Liver (tissue), 9 donors: ENCODE measurements around the gene MCF2L2. TPM values are rescaled to one million over a fixed set of nuclear protein-coding genes. Genes with fewer than 3 reads are reported as not detected.

Experiments
- DNase-seq: peaks from one replicate; pipeline ENCODE4 v3.0.0-alpha.2; 2017; ENCODE audit warnings: low spot score
- H3K27ac ChIP-seq, 2 donors: one replicate each; pipeline ENCODE4 v1.7.0; 2013; ENCODE audit warnings: inconsistent platforms in 2 of 2, low read length in 2 of 2, control low read depth in 1 of 2, low read depth in 1 of 2, mild to moderate bottlenecking in 1 of 2
- H3K27me3 ChIP-seq, 4 donors: one replicate each; pipeline versions ENCODE4 v1.6.1 to v1.7.0; 2013; ENCODE audit warnings: low read length in 3 of 4, inconsistent platforms in 1 of 4, mild to moderate bottlenecking in 1 of 4, moderate library complexity in 1 of 4; ENCODE audit not compliant: control insufficient read depth in 4 of 4, insufficient read depth in 4 of 4
- H3K36me3 ChIP-seq, 4 donors: one replicate each; pipeline versions ENCODE4 v1.6.1 to v1.7.0; 2013; ENCODE audit warnings: low read length in 3 of 4, mild to moderate bottlenecking in 3 of 4, low read depth in 1 of 4, moderate library complexity in 1 of 4; ENCODE audit not compliant: control insufficient read depth in 4 of 4, insufficient read depth in 3 of 4
- H3K4me1 ChIP-seq, 4 donors: one replicate each; pipeline versions ENCODE4 v1.6.1 to v1.7.0; 2013; ENCODE audit warnings: low read length in 3 of 4, mild to moderate bottlenecking in 3 of 4, moderate library complexity in 1 of 4; ENCODE audit not compliant: control insufficient read depth in 4 of 4, insufficient read depth in 4 of 4
- H3K4me3 ChIP-seq, 3 donors: one replicate each; pipeline versions ENCODE4 v1.6.1 to v1.7.0; 2013; ENCODE audit warnings: low read length in 3 of 3, control low read depth in 1 of 3, low read depth in 1 of 3, mild to moderate bottlenecking in 1 of 3
- H3K9ac ChIP-seq, 2 donors: one replicate each; pipeline ENCODE4 v1.7.0; 2013; ENCODE audit warnings: low read length in 2 of 2, mild to moderate bottlenecking in 2 of 2, moderate library complexity in 2 of 2, control low read depth in 1 of 2, low read depth in 1 of 2
- H3K9me3 ChIP-seq, 4 donors: one replicate each; pipeline versions ENCODE4 v1.6.1 to v1.7.0; 2013; ENCODE audit warnings: low read length in 3 of 4; ENCODE audit not compliant: control insufficient read depth in 4 of 4
- ATF3 ChIP-seq: IDR thresholded peaks from 2 replicates; pipeline ENCODE4 v1.6.1; 2016; ENCODE audit warnings: antibody characterized with exemption
- EGR1 ChIP-seq, 2 donors: IDR thresholded peaks; 2 replicates each; pipeline ENCODE4 v1.6.1; 2016 to 2018; ENCODE audit warnings: antibody characterized with exemption in 2 of 2, low read depth in 2 of 2
- FOXA1 ChIP-seq: IDR thresholded peaks from 2 replicates; pipeline ENCODE4 v1.6.1; 2016; ENCODE audit warnings: antibody characterized with exemption
- FOXA2 ChIP-seq: IDR thresholded peaks from 2 replicates; pipeline ENCODE4 v1.6.1; 2016; ENCODE audit warnings: antibody characterized with exemption
- GABPA ChIP-seq, 2 donors: IDR thresholded peaks in 1 of 2; conservative IDR thresholded peaks in 1 of 2; 2 replicates each; pipeline ENCODE4 v1.6.1; 2016; ENCODE audit warnings: antibody characterized with exemption in 2 of 2, mild to moderate bottlenecking in 1 of 2, moderate library complexity in 1 of 2
- HNF4A ChIP-seq, 2 donors: conservative IDR thresholded peaks; 2 replicates each; pipeline ENCODE4 v1.6.1; 2016; ENCODE audit warnings: antibody characterized with exemption in 2 of 2, mild to moderate bottlenecking in 2 of 2
- HNF4G ChIP-seq: IDR thresholded peaks from 2 replicates; pipeline ENCODE4 v1.6.1; 2016; ENCODE audit warnings: antibody characterized with exemption
- JUND ChIP-seq, 2 donors: IDR thresholded peaks; 2 replicates each; pipeline ENCODE4 v1.6.1; 2016; ENCODE audit warnings: antibody characterized with exemption in 2 of 2
- NR2F2 ChIP-seq: IDR thresholded peaks from 2 replicates; pipeline ENCODE4 v1.6.1; 2016; ENCODE audit warnings: antibody characterized with exemption
- RAD21 ChIP-seq, 2 donors: IDR thresholded peaks; 2 replicates each; pipeline ENCODE4 v1.6.1; 2016; ENCODE audit warnings: antibody characterized with exemption in 2 of 2, mild to moderate bottlenecking in 2 of 2
- REST ChIP-seq: IDR thresholded peaks from 2 replicates; pipeline ENCODE4 v1.6.1; 2016; ENCODE audit warnings: antibody characterized with exemption, mild to moderate bottlenecking
- RXRA ChIP-seq, 2 donors: IDR thresholded peaks; 2 replicates each; pipeline ENCODE4 v1.6.1; 2017 to 2018; ENCODE audit warnings: antibody characterized with exemption in 2 of 2, mild to moderate bottlenecking in 1 of 2
- SP1 ChIP-seq: IDR thresholded peaks from 2 replicates; pipeline ENCODE4 v1.6.1; 2018; ENCODE audit warnings: antibody characterized with exemption, mild to moderate bottlenecking
- TAF1 ChIP-seq: conservative IDR thresholded peaks from 2 replicates; pipeline ENCODE4 v1.6.1; 2016; ENCODE audit warnings: antibody characterized with exemption, mild to moderate bottlenecking
- YY1 ChIP-seq: IDR thresholded peaks from 2 replicates; pipeline ENCODE4 v1.6.1; 2016; ENCODE audit warnings: antibody characterized with exemption, mild to moderate bottlenecking
- WGBS: extraction: QIAGEN DNeasy Blood & Tissue Kit; methylation state at CpG from one replicate; pipeline ENCODE4 v1.1.7; 2013; 5-methylcytosine and 5-hydroxymethylcytosine counted together
- polyA plus RNA-seq, 2 donors: library from polyadenylated mRNA; stranded (reverse) in 1 of 2; unstranded in 1 of 2; fragments of 200-250 nt in 1 of 2; fragments of >200 nt in 1 of 2; fragmentation: Nextera tagmentation in 1 of 2; extraction: Ambion mirVana in 1 of 2; gene quantifications; one replicate each; pipeline versions ENCODE4 v1.2.1 to v1.2.3, GENCODE V29; 2013 to 2015
- total RNA-seq, 2 donors: library from RNA; depleted of rRNA; stranded (reverse); fragments of >200 nt; gene quantifications; one replicate each; pipeline ENCODE4 v1.2.3, GENCODE V29; 2014
- TF ChIP-seq, protein P1 (sequence below): fragments of 150-350 bp; IDR thresholded peaks from 2 replicates; pipeline ENCODE4 v1.5.1; 2017; ENCODE audit warnings: improper control_type of control experiment, low read depth, low read length; ENCODE audit not compliant: missing input control
- TF ChIP-seq, protein P2 (sequence below): IDR thresholded peaks from 2 replicates; pipeline ENCODE4 v1.6.1; 2016; ENCODE audit warnings: antibody characterized with exemption
- TF ChIP-seq, protein P3 (sequence below): IDR thresholded peaks from 2 replicates; pipeline ENCODE4 v1.6.1; 2016; ENCODE audit warnings: antibody characterized with exemption
- donor health status: healthy.
- donor health status: healthy.
- donor health status: healthy.
- donor health status: healthy.
- donor health status: healthy.

Gene MCF2L2
- total and polyA plus RNA-seq, 4 donors, result 0.02 to 0.47 (median 0.17) TPM; not detected in 1

DNA sequence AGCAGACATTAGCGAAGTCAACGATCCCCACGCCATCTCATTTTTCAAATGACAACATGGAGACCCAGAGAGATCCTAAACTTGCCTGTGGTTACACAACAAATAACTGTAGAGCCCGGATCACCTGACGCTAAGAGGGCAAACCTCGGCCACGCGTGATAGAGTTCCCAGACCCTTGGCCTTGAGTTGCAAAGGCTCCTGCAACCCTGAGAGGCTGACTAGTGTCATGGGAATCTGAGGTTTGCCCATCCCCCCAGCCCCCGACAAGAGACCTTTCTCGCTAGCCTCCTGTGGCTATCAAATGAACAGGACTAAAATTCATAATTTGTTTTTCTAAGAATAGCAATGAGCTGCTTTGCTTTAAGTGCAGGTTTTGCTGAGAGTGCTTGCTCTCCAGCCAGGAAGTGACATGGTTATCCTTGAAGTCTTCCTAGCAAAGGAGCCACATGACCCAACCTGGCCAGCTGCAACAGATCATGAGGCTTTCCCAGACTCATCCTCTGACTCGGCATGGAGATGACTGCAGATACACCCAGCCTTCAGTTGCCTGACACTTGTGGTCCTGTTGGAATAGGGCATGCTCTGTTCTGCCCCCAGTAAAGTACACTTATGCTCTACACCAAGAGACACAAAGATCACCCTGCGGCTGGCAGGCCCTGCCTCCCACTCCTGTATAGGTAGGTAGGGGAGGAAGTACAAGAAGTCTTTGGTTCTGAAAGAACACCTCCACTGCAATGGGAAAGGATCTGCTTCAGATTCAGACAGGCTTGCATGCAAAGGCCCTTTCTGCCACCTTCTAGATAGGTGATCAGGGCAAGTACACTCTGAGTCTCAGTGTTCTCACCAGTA, 36.0 kb downstream of the MCF2L2 start:
- no peak overlapping the region for H3K9ac ChIP-seq
- no peaks in the 10 kb centered on the region for H3K9me3 ChIP-seq
- TF ChIP-seq FOXA1, result no peak
- no peak for TF ChIP-seq GABPA (IDR thresholded peaks at IDR 0.05 in 1 of 2, conservative IDR thresholded peaks at IDR 0.05 in 1 of 2)
- no peak for TF ChIP-seq HNF4A (conservative IDR thresholded peaks at IDR 0.05)
- TF ChIP-seq YY1, result no peak
- TF ChIP-seq FOXA2, result no peak
- TF ChIP-seq, protein P1, sequence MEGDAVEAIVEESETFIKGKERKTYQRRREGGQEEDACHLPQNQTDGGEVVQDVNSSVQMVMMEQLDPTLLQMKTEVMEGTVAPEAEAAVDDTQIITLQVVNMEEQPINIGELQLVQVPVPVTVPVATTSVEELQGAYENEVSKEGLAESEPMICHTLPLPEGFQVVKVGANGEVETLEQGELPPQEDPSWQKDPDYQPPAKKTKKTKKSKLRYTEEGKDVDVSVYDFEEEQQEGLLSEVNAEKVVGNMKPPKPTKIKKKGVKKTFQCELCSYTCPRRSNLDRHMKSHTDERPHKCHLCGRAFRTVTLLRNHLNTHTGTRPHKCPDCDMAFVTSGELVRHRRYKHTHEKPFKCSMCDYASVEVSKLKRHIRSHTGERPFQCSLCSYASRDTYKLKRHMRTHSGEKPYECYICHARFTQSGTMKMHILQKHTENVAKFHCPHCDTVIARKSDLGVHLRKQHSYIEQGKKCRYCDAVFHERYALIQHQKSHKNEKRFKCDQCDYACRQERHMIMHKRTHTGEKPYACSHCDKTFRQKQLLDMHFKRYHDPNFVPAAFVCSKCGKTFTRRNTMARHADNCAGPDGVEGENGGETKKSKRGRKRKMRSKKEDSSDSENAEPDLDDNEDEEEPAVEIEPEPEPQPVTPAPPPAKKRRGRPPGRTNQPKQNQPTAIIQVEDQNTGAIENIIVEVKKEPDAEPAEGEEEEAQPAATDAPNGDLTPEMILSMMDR, result no peak
- TF ChIP-seq REST, result no peak
- TF ChIP-seq EGR1 (IDR thresholded peaks at IDR 0.05; ENCODE audit: low read depth in 2 of 2), result no peak
- TF ChIP-seq RAD21 (IDR thresholded peaks at IDR 0.05), result no peak
- TF ChIP-seq, protein P2, sequence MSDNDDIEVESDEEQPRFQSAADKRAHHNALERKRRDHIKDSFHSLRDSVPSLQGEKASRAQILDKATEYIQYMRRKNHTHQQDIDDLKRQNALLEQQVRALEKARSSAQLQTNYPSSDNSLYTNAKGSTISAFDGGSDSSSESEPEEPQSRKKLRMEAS, result no peak
- no peak for TF ChIP-seq NR2F2
- TF ChIP-seq, protein P3, sequence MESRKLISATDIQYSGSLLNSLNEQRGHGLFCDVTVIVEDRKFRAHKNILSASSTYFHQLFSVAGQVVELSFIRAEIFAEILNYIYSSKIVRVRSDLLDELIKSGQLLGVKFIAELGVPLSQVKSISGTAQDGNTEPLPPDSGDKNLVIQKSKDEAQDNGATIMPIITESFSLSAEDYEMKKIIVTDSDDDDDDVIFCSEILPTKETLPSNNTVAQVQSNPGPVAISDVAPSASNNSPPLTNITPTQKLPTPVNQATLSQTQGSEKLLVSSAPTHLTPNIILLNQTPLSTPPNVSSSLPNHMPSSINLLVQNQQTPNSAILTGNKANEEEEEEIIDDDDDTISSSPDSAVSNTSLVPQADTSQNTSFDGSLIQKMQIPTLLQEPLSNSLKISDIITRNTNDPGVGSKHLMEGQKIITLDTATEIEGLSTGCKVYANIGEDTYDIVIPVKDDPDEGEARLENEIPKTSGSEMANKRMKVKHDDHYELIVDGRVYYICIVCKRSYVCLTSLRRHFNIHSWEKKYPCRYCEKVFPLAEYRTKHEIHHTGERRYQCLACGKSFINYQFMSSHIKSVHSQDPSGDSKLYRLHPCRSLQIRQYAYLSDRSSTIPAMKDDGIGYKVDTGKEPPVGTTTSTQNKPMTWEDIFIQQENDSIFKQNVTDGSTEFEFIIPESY, result no peak
- no peak for TF ChIP-seq HNF4G
- TF ChIP-seq ATF3, result no peak
- TF ChIP-seq JUND (IDR thresholded peaks at IDR 0.05), result no peak
- TF ChIP-seq SP1, result no peak
- no peak for TF ChIP-seq RXRA (IDR thresholded peaks at IDR 0.05)
- TF ChIP-seq TAF1, result no peak
- H3K4me3 ChIP-seq, result no peak overlapping the region
- DNase-seq, result no peak
- 84% methylated on average over 12 of the region's 12 CpGs for WGBS
- H3K36me3 ChIP-seq, result no peaks in the 10 kb centered on the region
- no peaks in the 10 kb centered on the region for H3K27me3 ChIP-seq
- no peak overlapping the region for H3K27ac ChIP-seq
- H3K4me1 ChIP-seq, result no peaks in the 10 kb centered on the region
